SU-DHL-6 (cell line): Measurements from ENCODE around the gene ZC3H18.

Experiments used
- H2AFZ ChIP-seq: fragments of 200-600 bp; sonication (generic); 2 replicates; pipeline ENCODE4 v1.6.1; 2014; ENCODE audit warnings: low read depth, mild to moderate bottlenecking, moderate library complexity, mixed read lengths, antibody characterized with exemption, low read length; ENCODE audit not compliant: severe bottlenecking
- H3F3A ChIP-seq: fragments of 200-600 bp; shearing (Covaris generic); 2 replicates; pipeline ENCODE4 v1.6.0; 2016; ENCODE audit warnings: antibody characterized with exemption, mild to moderate bottlenecking; ENCODE audit not compliant: insufficient read depth
- H3K27ac ChIP-seq: fragments of 200-600 bp; sonication (generic); 2 replicates; pipeline ENCODE4 v1.5.1; 2016; ENCODE audit warnings: low read depth, mild to moderate bottlenecking, low read length, moderate library complexity, mixed read lengths
- H3K27me3 ChIP-seq: fragments of 200-600 bp; sonication (generic), shearing (Covaris generic); 2 replicates; pipeline ENCODE4 v1.6.0; 2014; ENCODE audit warnings: mild to moderate bottlenecking, low read length
- H3K36me3 ChIP-seq: fragments of 200-600 bp; sonication (generic); 2 replicates; pipeline ENCODE4 v1.6.1; 2014; ENCODE audit warnings: mild to moderate bottlenecking, low read length, mixed read lengths
- H3K4me2 ChIP-seq: fragments of 300-600, 200-600 bp; shearing (Covaris generic), sonication (generic); 2 replicates; pipeline ENCODE4 v1.6.0; 2014; ENCODE audit warnings: low read length, low read depth, mild to moderate bottlenecking; ENCODE audit not compliant: poor library complexity, severe bottlenecking
- H3K4me3 ChIP-seq: fragments of 200-600 bp; sonication (generic); 2 replicates; pipeline ENCODE4 v1.5.1; 2014; ENCODE audit warnings: antibody characterized with exemption, low read length, mild to moderate bottlenecking, mixed read lengths; ENCODE audit not compliant: insufficient read depth, poor library complexity, severe bottlenecking
- H3K79me2 ChIP-seq: fragments of 200-600 bp; sonication (generic); 2 replicates; pipeline ENCODE4 v1.6.1; 2014; ENCODE audit warnings: mild to moderate bottlenecking, low read length, moderate library complexity; ENCODE audit not compliant: insufficient read depth
- H3K9ac ChIP-seq: fragments of 200-600 bp; sonication (generic); 2 replicates; pipeline ENCODE4 v1.7.0; 2014; ENCODE audit warnings: mild to moderate bottlenecking, low read length
- H3K9me2 ChIP-seq: fragments of 200-600 bp; sonication (generic); replicated peaks from 2 replicates; pipeline ENCODE4 v1.6.1; 2014; ENCODE audit warnings: low read length; ENCODE audit not compliant: insufficient read depth
- H3K9me3 ChIP-seq: fragments of 200-600 bp; sonication (generic); 2 replicates; pipeline ENCODE4 v1.6.1; 2014; ENCODE audit warnings: low read length, mixed read lengths; ENCODE audit not compliant: insufficient read depth
- H4K20me1 ChIP-seq: fragments of 200-600 bp; sonication (generic); 2 replicates; pipeline ENCODE4 v1.6.1; 2014; ENCODE audit warnings: low read depth, mild to moderate bottlenecking, antibody characterized with exemption, low read length, moderate library complexity, mixed read lengths
- CTCF ChIP-seq: fragments of 200-600 bp; sonication (generic); IDR thresholded peaks from one replicate; pipeline ENCODE4 v1.5.1; 2017; ENCODE audit warnings: antibody characterized with exemption, mild to moderate bottlenecking, low read length, moderate library complexity; ENCODE audit not compliant: insufficient read depth, poor library complexity, severe bottlenecking
- EZH2phosphoT487 ChIP-seq: fragments of 200-600 bp; sonication (generic), shearing (Covaris generic); conservative IDR thresholded peaks from 2 replicates; pipeline ENCODE4 v1.6.1; 2018; ENCODE audit warnings: mild to moderate bottlenecking, antibody characterized with exemption, low read length, moderate library complexity, mixed read lengths

The ZC3H18 gene

GRCh38 chr16:88593061-88593460, 22.9 kb downstream of the ZC3H18 start:
- H3K27me3 ChIP-seq, result no peaks in the 10 kb centered on the region
- TF ChIP-seq CTCF, result no peak
- TF ChIP-seq EZH2phosphoT487, result no peak
- H3K9me2 ChIP-seq, result no peaks in the 10 kb centered on the region
- H3F3A ChIP-seq, result no peaks in the 10 kb centered on the region
- H3K79me2 ChIP-seq, result peaks cover 14% of the 10 kb centered on the region
- no peaks in the 10 kb centered on the region for H3K9me3 ChIP-seq
- no peak overlapping the region for H3K4me3 ChIP-seq
- no peak overlapping the region for H3K27ac ChIP-seq
- no peaks in the 10 kb centered on the region for H4K20me1 ChIP-seq
- H3K36me3 ChIP-seq, result no peaks in the 10 kb centered on the region
- no peak overlapping the region for H2AFZ ChIP-seq
- H3K9ac ChIP-seq, result no peak overlapping the region
- H3K4me2 ChIP-seq, result no peak overlapping the region

GRCh38 chr16:88593489-88593888, 23.3 kb downstream of the ZC3H18 start:
- no peaks in the 10 kb centered on the region for H3K27me3 ChIP-seq
- H3K4me3 ChIP-seq, result no peak overlapping the region
- H3K4me2 ChIP-seq, result no peak overlapping the region
- H3K9ac ChIP-seq, result no peak overlapping the region
- no peaks in the 10 kb centered on the region for H3F3A ChIP-seq
- peaks cover 14% of the 10 kb centered on the region for H3K79me2 ChIP-seq
- no peaks in the 10 kb centered on the region for H3K9me3 ChIP-seq
- TF ChIP-seq CTCF (no peak), EZH2phosphoT487 (no peak)
- no peaks in the 10 kb centered on the region for H4K20me1 ChIP-seq
- H2AFZ ChIP-seq, result no peak overlapping the region
- no peak overlapping the region for H3K27ac ChIP-seq
- no peaks in the 10 kb centered on the region for H3K36me3 ChIP-seq
- no peaks in the 10 kb centered on the region for H3K9me2 ChIP-seq

DNA sequence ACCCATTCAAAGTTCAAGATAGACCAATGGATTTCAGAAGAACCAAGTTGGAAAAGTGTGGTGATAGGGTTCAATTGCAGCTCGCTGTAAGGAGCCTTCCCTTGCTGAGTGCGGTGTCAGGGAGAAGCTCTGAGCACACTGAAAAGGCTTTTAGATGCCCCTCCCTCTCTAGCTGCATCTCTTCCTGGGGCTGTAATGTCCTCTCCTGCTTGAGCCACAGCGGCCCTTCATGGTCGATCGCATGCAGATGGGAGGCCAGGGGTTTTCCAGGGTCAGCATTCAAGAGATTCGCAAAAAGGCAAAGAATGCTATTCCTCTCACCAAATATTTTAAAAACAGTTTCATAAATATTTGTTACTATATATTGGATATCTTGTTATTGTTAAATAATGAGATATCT, 23.7 kb downstream of the ZC3H18 start:
- no peak overlapping the region for H3K4me2 ChIP-seq
- H3K9ac ChIP-seq, result no peak overlapping the region
- H3F3A ChIP-seq, result no peaks in the 10 kb centered on the region
- H4K20me1 ChIP-seq, result no peaks in the 10 kb centered on the region
- no peaks in the 10 kb centered on the region for H3K9me3 ChIP-seq
- H3K27ac ChIP-seq, result no peak overlapping the region
- no peak overlapping the region for H3K4me3 ChIP-seq
- H3K9me2 ChIP-seq, result no peaks in the 10 kb centered on the region
- H3K79me2 ChIP-seq, result peaks cover 14% of the 10 kb centered on the region
- no peaks in the 10 kb centered on the region for H3K36me3 ChIP-seq
- no peaks in the 10 kb centered on the region for H3K27me3 ChIP-seq
- H2AFZ ChIP-seq, result no peak overlapping the region
- TF ChIP-seq EZH2phosphoT487 (no peak), CTCF (no peak)

DNA sequence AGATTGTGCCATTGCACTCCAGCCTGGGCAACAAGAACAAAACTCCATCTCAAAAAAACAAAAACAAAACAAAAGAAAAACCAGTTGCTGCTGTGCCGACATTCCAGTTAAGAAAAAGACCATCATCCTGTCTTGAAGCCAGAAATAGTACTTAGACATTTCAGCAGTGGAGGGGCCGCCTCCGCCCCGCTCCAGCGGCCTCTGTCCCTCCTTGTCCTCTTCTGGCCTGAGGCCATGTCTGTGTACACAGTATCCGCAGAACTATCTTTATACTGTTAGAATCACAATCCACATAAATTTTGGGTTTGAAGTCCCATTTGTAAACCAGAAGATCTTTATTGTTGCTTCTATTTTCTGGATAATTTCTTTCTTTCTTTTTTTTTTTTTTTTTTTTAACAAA, 24.9 kb downstream of the ZC3H18 start:
- Histone ChIP-seq H3K4me3 (no peak overlapping the region), H3K27me3 (no peaks in the 10 kb centered on the region), H3K27ac (no peak overlapping the region), H3F3A (no peaks in the 10 kb centered on the region), H3K9ac (no peak overlapping the region), H2AFZ (no peak overlapping the region), H4K20me1 (no peaks in the 10 kb centered on the region), H3K9me3 (no peaks in the 10 kb centered on the region), H3K36me3 (no peaks in the 10 kb centered on the region), H3K9me2 (no peaks in the 10 kb centered on the region), H3K79me2 (peaks cover 14% of the 10 kb centered on the region), H3K4me2 (no peak overlapping the region)
- TF ChIP-seq CTCF, result no peak
- no peak for TF ChIP-seq EZH2phosphoT487
